ENCODE data around the gene RLN3. TPM values are rescaled to one million over a fixed set of nuclear protein-coding genes. Genes with fewer than 3 reads are reported as not detected.

Gene RLN3
- total and polyA plus RNA-seq, 2 donors from 2014 or later = not detected

GRCh38 chr19:14061081-14061749 is 33.3 kb downstream of the RLN3 start:
- DNase-seq (no peak), FAIRE-seq (no peak)
- no peaks in the 10 kb centered on the region for H3K36me3 ChIP-seq (ENCODE audit: control insufficient read depth in 2 of 3, insufficient read depth in 3 of 3, low read length in 3 of 3)
- H3K4me3 ChIP-seq (ENCODE audit: low read length in 3 of 3) = peak overlapping the region; percentile 36 to 68 (median 60)
- H3K4me1 ChIP-seq (ENCODE audit: control insufficient read depth in 2 of 3, insufficient read depth in 2 of 3, low read depth in 1 of 3, low read length in 3 of 3) = peaks cover 0 to 14% (median 11%) of the 10 kb centered on the region in 3 donors
- no peak for TF ChIP-seq CTCF (IDR thresholded peaks at IDR 0.05; ENCODE audit: borderline replicate concordance, extremely low read depth, insufficient read depth)
- H3K27ac ChIP-seq (ENCODE audit: low read depth in 2 of 2, low read length in 2 of 2) = peak overlapping the region; percentile 91 to 93
- H3K9ac ChIP-seq (ENCODE audit: low read length in 3 of 3) = peak overlapping the region in 2 of 3 donors; percentile 32 to 77
- H3K9me3 ChIP-seq (ENCODE audit: control insufficient read depth in 2 of 3, insufficient read depth in 1 of 3, low read length in 3 of 3) = no peaks in the 10 kb centered on the region
- intact Hi-C loops (cut with DNase I) = no loop called here
- no peaks in the 10 kb centered on the region for H3K27me3 ChIP-seq (ENCODE audit: control insufficient read depth, insufficient read depth, low read length)

- Histone ChIP-seq H3K27me3 (ENCODE audit: control insufficient read depth, insufficient read depth, low read length) (no peaks in the 10 kb centered on the region), H3K9me3 (ENCODE audit: control insufficient read depth in 2 of 3, insufficient read depth in 1 of 3, low read length in 3 of 3) (no peaks in the 10 kb centered on the region), H3K4me1 (ENCODE audit: control insufficient read depth in 2 of 3, insufficient read depth in 2 of 3, low read depth in 1 of 3, low read length in 3 of 3) (peaks cover 0 to 14% (median 11%) of the 10 kb centered on the region in 3 donors), H3K36me3 (ENCODE audit: control insufficient read depth in 2 of 3, insufficient read depth in 3 of 3, low read length in 3 of 3) (no peaks in the 10 kb centered on the region), H3K4me3 (ENCODE audit: low read length in 3 of 3) (peak within 1 kb of the TSS; percentile 36 to 68 (median 60)), H3K27ac (ENCODE audit: low read depth in 2 of 2, low read length in 2 of 2) (peak within 1 kb of the TSS; percentile 91 to 93), H3K9ac (ENCODE audit: low read length in 3 of 3) (peak within 1 kb of the TSS in 2 of 3 donors; percentile 32 to 77)
- intact Hi-C loops (cut with DNase I) = no loop called here
- peak; percentile 86 to 95 (median 88) for DNase-seq
- FAIRE-seq = no peak
- peak; percentile 2 for TF ChIP-seq CTCF (IDR thresholded peaks at IDR 0.05; ENCODE audit: borderline replicate concordance, extremely low read depth, insufficient read depth)
Observed at GRCh38 chr19:14061751-14062557, 34.0 kb downstream of the RLN3 start, which contains the start of gene PALM3. PALM3 (minus strand) TSS chr19:14062076; CDS start chr19:14061980, 96 bp downstream.

GRCh38 chr19:14062558-14062855 is 34.6 kb downstream of the RLN3 start:
- no peak for DNase-seq
- FAIRE-seq = no peak
- intact Hi-C loops (cut with DNase I) = no loop called here
- no peak overlapping the region for H3K9ac ChIP-seq (ENCODE audit: low read length in 3 of 3)
- H3K4me1 ChIP-seq (ENCODE audit: control insufficient read depth in 2 of 3, insufficient read depth in 2 of 3, low read depth in 1 of 3, low read length in 3 of 3) = peaks cover 0 to 14% (median 11%) of the 10 kb centered on the region in 3 donors
- no peaks in the 10 kb centered on the region for H3K27me3 ChIP-seq (ENCODE audit: control insufficient read depth, insufficient read depth, low read length)
- H3K36me3 ChIP-seq (ENCODE audit: control insufficient read depth in 2 of 3, insufficient read depth in 3 of 3, low read length in 3 of 3) = no peaks in the 10 kb centered on the region
- peak overlapping the region in 2 of 3 donors; percentile 24 to 68 for H3K4me3 ChIP-seq (ENCODE audit: low read length in 3 of 3)
- H3K27ac ChIP-seq (ENCODE audit: low read depth in 2 of 2, low read length in 2 of 2) = peak overlapping the region in 1 of 2 donors; percentile 9
- no peaks in the 10 kb centered on the region for H3K9me3 ChIP-seq (ENCODE audit: control insufficient read depth in 2 of 3, insufficient read depth in 1 of 3, low read length in 3 of 3)
- TF ChIP-seq CTCF (IDR thresholded peaks at IDR 0.05; ENCODE audit: borderline replicate concordance, extremely low read depth, insufficient read depth) = no peak
